SU-DHL-6 (cell line): ENCODE data around the gene TMEM62.
"Not testable (repeated sequence)": the region's sequence is repeated elsewhere in the genome, so short reads cannot be mapped to it uniquely, and the experiment has no call there.

Source experiments
- H2AFZ ChIP-seq: fragments of 200-600 bp; sonication (generic); 2 replicates; pipeline ENCODE4 v1.6.1; 2014; ENCODE audit warnings: low read depth, mild to moderate bottlenecking, moderate library complexity, mixed read lengths, antibody characterized with exemption, low read length; ENCODE audit not compliant: severe bottlenecking
- H3F3A ChIP-seq: fragments of 200-600 bp; shearing (Covaris generic); 2 replicates; pipeline ENCODE4 v1.6.0; 2016; ENCODE audit warnings: antibody characterized with exemption, mild to moderate bottlenecking; ENCODE audit not compliant: insufficient read depth
- H3K27ac ChIP-seq: fragments of 200-600 bp; sonication (generic); 2 replicates; pipeline ENCODE4 v1.5.1; 2016; ENCODE audit warnings: low read depth, mild to moderate bottlenecking, low read length, moderate library complexity, mixed read lengths
- H3K27me3 ChIP-seq: fragments of 200-600 bp; sonication (generic), shearing (Covaris generic); 2 replicates; pipeline ENCODE4 v1.6.0; 2014; ENCODE audit warnings: mild to moderate bottlenecking, low read length
- H3K36me3 ChIP-seq: fragments of 200-600 bp; sonication (generic); 2 replicates; pipeline ENCODE4 v1.6.1; 2014; ENCODE audit warnings: mild to moderate bottlenecking, low read length, mixed read lengths
- H3K4me2 ChIP-seq: fragments of 300-600, 200-600 bp; shearing (Covaris generic), sonication (generic); 2 replicates; pipeline ENCODE4 v1.6.0; 2014; ENCODE audit warnings: low read length, low read depth, mild to moderate bottlenecking; ENCODE audit not compliant: poor library complexity, severe bottlenecking
- H3K4me3 ChIP-seq: fragments of 200-600 bp; sonication (generic); 2 replicates; pipeline ENCODE4 v1.5.1; 2014; ENCODE audit warnings: antibody characterized with exemption, low read length, mild to moderate bottlenecking, mixed read lengths; ENCODE audit not compliant: insufficient read depth, poor library complexity, severe bottlenecking
- H3K79me2 ChIP-seq: fragments of 200-600 bp; sonication (generic); 2 replicates; pipeline ENCODE4 v1.6.1; 2014; ENCODE audit warnings: mild to moderate bottlenecking, low read length, moderate library complexity; ENCODE audit not compliant: insufficient read depth
- H3K9ac ChIP-seq: fragments of 200-600 bp; sonication (generic); 2 replicates; pipeline ENCODE4 v1.7.0; 2014; ENCODE audit warnings: mild to moderate bottlenecking, low read length
- H3K9me2 ChIP-seq: fragments of 200-600 bp; sonication (generic); replicated peaks from 2 replicates; pipeline ENCODE4 v1.6.1; 2014; ENCODE audit warnings: low read length; ENCODE audit not compliant: insufficient read depth
- H3K9me3 ChIP-seq: fragments of 200-600 bp; sonication (generic); 2 replicates; pipeline ENCODE4 v1.6.1; 2014; ENCODE audit warnings: low read length, mixed read lengths; ENCODE audit not compliant: insufficient read depth
- H4K20me1 ChIP-seq: fragments of 200-600 bp; sonication (generic); 2 replicates; pipeline ENCODE4 v1.6.1; 2014; ENCODE audit warnings: low read depth, mild to moderate bottlenecking, antibody characterized with exemption, low read length, moderate library complexity, mixed read lengths
- EZH2phosphoT487 ChIP-seq: fragments of 200-600 bp; sonication (generic), shearing (Covaris generic); conservative IDR thresholded peaks from 2 replicates; pipeline ENCODE4 v1.6.1; 2018; ENCODE audit warnings: mild to moderate bottlenecking, antibody characterized with exemption, low read length, moderate library complexity, mixed read lengths
- TF ChIP-seq, protein P1 (sequence below): fragments of 200-600 bp; sonication (generic); IDR thresholded peaks from one replicate; pipeline ENCODE4 v1.5.1; 2017; ENCODE audit warnings: antibody characterized with exemption, mild to moderate bottlenecking, low read length, moderate library complexity; ENCODE audit not compliant: insufficient read depth, poor library complexity, severe bottlenecking

Gene TMEM62

DNA sequence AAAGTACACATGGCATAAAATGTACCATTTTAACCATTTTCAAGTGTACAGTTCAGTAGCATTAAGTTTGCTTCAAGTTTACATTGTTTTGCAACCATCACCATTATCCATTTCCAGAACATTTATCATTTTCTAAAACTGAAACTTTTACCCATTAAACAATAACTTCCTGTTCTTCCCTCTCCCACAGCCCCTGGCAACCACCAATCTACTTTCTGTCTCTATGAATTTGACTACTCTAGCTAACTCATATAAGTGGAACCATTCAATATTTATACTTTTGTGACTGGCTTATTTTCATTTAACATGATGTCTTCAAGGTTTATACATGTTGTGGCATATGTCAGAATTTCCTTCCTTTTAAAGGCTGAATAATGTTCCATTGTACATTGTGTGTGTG is 19.9 kb downstream of the TMEM62 start:
- Histone ChIP-seq H3K4me2 (no peak overlapping the region), H3F3A (no peaks in the 10 kb centered on the region), H3K27ac (no peak overlapping the region), H3K27me3 (no peaks in the 10 kb centered on the region), H3K79me2 (no peaks in the 10 kb centered on the region), H3K9me3 (no peaks in the 10 kb centered on the region), H3K4me3 (no peak overlapping the region), H3K36me3 (peaks cover 53% of the 10 kb centered on the region; the same call in 1 of the 2 replicates), H2AFZ (no peak overlapping the region), H4K20me1 (no peaks in the 10 kb centered on the region), H3K9ac (no peak overlapping the region), H3K9me2 (no peaks in the 10 kb centered on the region)
- TF ChIP-seq, protein P1, sequence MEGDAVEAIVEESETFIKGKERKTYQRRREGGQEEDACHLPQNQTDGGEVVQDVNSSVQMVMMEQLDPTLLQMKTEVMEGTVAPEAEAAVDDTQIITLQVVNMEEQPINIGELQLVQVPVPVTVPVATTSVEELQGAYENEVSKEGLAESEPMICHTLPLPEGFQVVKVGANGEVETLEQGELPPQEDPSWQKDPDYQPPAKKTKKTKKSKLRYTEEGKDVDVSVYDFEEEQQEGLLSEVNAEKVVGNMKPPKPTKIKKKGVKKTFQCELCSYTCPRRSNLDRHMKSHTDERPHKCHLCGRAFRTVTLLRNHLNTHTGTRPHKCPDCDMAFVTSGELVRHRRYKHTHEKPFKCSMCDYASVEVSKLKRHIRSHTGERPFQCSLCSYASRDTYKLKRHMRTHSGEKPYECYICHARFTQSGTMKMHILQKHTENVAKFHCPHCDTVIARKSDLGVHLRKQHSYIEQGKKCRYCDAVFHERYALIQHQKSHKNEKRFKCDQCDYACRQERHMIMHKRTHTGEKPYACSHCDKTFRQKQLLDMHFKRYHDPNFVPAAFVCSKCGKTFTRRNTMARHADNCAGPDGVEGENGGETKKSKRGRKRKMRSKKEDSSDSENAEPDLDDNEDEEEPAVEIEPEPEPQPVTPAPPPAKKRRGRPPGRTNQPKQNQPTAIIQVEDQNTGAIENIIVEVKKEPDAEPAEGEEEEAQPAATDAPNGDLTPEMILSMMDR: no peak
- no peak for TF ChIP-seq EZH2phosphoT487

DNA sequence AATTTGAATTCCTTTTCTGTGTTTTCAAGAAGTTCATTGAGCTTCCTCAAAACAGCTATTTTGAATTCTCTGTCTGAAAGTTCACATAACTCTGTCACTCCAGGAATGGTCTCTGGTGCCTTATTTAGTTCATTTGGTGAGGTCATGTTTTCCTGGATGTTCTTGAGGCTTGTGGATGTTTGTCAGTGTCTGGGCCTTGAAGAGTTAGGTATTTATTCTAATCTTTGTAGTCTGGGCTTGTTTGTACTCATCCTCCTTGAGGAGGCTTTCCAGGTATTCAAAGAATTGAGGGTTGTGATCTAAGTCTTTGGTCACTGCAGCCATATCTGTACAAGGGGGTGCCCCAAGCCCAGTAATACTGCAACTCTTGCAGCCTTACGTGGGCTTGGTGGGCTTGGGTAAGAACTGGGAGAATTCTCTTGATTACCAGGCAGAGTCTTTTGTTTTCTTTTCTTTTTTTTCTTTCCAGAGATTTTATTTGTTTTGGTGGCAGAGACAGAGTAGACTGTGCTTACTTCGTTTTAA is 32.5 kb downstream of the TMEM62 start:
- no peaks in the 10 kb centered on the region for H4K20me1 ChIP-seq
- H3K4me3 ChIP-seq: no peak overlapping the region
- 0 out of 2 replicates have a peak, but pooled peaks cover 3% of the 10 kb centered on the region for H3F3A ChIP-seq
- no peaks in the 10 kb centered on the region for H3K9me3 ChIP-seq
- H3K36me3 ChIP-seq: peaks cover 21% of the 10 kb centered on the region
- no peaks in the 10 kb centered on the region for H3K79me2 ChIP-seq
- H3K4me2 ChIP-seq: no peak overlapping the region
- H3K9me2 ChIP-seq: no peaks in the 10 kb centered on the region
- H3K9ac ChIP-seq: no peak overlapping the region
- H3K27ac ChIP-seq: no peak overlapping the region
- no peak overlapping the region for H2AFZ ChIP-seq
- TF ChIP-seq, protein P1: no peak
- TF ChIP-seq EZH2phosphoT487: no peak
- no peaks in the 10 kb centered on the region for H3K27me3 ChIP-seq

DNA sequence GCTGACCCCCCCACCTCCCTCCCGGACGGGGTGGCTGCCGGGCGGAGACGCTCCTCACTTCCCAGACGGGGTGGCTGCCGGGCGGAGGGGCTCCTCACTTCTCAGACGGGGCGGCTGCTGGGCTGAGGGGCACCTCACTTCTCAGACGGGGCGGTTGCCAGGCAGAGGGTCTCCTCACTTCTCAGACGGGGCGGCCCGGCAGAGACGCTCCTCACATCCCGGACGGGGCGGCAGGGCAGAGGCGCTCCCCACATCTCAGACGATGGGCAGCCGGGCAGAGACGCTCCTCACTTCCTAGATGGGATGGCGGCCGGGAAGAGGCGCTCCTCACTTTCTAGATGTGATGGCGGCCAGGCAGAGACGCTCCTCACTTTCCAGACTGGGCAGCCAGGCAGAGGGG is 33.9 kb downstream of the TMEM62 start:
- not testable (repeated sequence) for H3K9me3 ChIP-seq, H3K79me2 ChIP-seq, H3K27ac ChIP-seq, H2AFZ ChIP-seq, H3F3A ChIP-seq, H3K9me2 ChIP-seq, H3K4me3 ChIP-seq, H3K9ac ChIP-seq, H4K20me1 ChIP-seq, H3K27me3 ChIP-seq, H3K4me2 ChIP-seq
- peaks cover 30% of the 10 kb centered on the region for H3K36me3 ChIP-seq

DNA sequence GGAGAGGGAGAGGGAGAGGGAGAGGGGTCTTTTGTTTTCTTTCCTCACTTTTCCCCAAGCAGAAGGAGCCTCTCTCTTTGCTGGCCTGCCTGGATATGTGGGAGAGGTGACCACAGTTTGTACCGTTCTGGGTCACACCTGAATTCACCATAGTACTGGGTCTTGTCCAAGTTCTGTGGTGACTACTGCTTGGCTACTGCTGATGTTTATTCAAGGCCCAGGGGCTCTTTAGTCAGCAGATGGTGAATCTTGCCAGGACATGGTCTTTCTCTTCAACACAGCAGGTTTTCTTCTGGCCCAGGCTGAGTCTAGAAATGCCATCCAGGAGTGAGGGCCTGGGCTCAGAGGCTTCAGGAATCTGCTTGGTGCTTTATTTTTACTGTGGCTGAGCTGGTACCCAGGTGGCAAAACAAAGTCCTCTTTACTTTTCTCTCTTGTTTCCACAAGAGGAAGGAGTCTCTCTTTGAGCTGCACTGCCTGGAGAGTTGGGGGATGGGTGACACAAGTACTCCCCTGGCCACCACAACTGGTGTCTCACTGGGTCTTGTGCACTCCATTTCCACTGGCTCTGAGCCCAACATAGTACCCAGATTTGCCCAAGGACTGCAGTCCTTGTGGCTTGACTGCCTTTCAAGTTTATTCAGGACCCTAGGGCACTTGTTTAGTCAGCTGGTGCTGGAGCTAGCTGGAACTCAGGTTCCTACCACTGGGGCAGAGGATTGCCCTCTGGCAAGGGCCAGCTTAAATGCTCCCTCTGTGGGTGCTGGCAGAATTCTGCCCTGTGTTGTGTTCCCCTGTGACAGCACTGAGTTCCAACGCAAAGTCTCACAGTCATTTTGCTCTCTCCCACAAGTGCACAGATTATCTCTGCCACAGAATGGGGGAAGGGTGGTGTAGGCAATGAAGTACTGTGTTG is 35.1 kb downstream of the TMEM62 start:
- no peaks in the 10 kb centered on the region for H3K79me2 ChIP-seq
- H3K9me2 ChIP-seq: no peaks in the 10 kb centered on the region
- H3K27me3 ChIP-seq: no peaks in the 10 kb centered on the region
- 0 out of 2 replicates have a peak, but pooled peaks cover 3% of the 10 kb centered on the region for H3F3A ChIP-seq
- no peak overlapping the region for H3K27ac ChIP-seq
- no peak overlapping the region for H3K4me2 ChIP-seq
- no peak overlapping the region for H2AFZ ChIP-seq
- no peak overlapping the region for H3K4me3 ChIP-seq
- no peak overlapping the region for H3K9ac ChIP-seq
- no peak for TF ChIP-seq EZH2phosphoT487
- TF ChIP-seq, protein P1: no peak
- H4K20me1 ChIP-seq: no peaks in the 10 kb centered on the region
- H3K36me3 ChIP-seq: peaks cover 37% of the 10 kb centered on the region
- no peaks in the 10 kb centered on the region for H3K9me3 ChIP-seq
